HG02798 (cell line): ENCODE data around the gene SLN.

Experiments used
- ATAC-seq: cut with Tn5 transposase; IDR thresholded peaks from one replicate; pipeline ENCODE4 v1.9.1; 2021; ENCODE audit warnings: mild to moderate bottlenecking; ENCODE audit not compliant: unreplicated experiment, poor library complexity

Gene SLN

GRCh38 chr11:107689317-107690202 is 22.3 kb downstream of the SLN start:
- peak; percentile 83 for ATAC-seq

- ATAC-seq: no peak
Observed at GRCh38 chr11:107688322-107688918, 23.4 kb downstream of the SLN start.

- ATAC-seq: no peak
Observed at GRCh38 chr11:107683807-107684206, 28.0 kb downstream of the SLN start.

GRCh38 chr11:107683061-107683460 is 28.8 kb downstream of the SLN start:
- ATAC-seq: no peak

- no peak for ATAC-seq
Observed at GRCh38 chr11:107682572-107682971, 29.3 kb downstream of the SLN start.

GRCh38 chr11:107682171-107682570 is 29.7 kb downstream of the SLN start:
- ATAC-seq: no peak

- no peak for ATAC-seq
Observed at GRCh38 chr11:107679255-107680024, 32.4 kb downstream of the SLN start.

GRCh38 chr11:107678632-107678971 is 33.3 kb downstream of the SLN start:
- ATAC-seq: no peak

GRCh38 chr11:107677924-107678631 is 33.8 kb downstream of the SLN start:
- no peak for ATAC-seq

GRCh38 chr11:107676336-107677057 is 35.4 kb downstream of the SLN start:
- peak; percentile 43 for ATAC-seq

- ATAC-seq: peak; percentile 75
Observed at GRCh38 chr11:107675902-107676301, 36.0 kb downstream of the SLN start.

GRCh38 chr11:107669893-107670601 is 41.8 kb downstream of the SLN start:
- ATAC-seq: no peak

GRCh38 chr11:107669191-107669740 is 42.6 kb downstream of the SLN start:
- ATAC-seq: no peak

- ATAC-seq: no peak
Observed at GRCh38 chr11:107666911-107667613, 44.8 kb downstream of the SLN start.

- no peak for ATAC-seq
Observed at GRCh38 chr11:107665018-107665417, 46.8 kb downstream of the SLN start.

GRCh38 chr11:107661656-107662055 is 50.2 kb downstream of the SLN start:
- ATAC-seq: no peak

- no peak for ATAC-seq
Observed at GRCh38 chr11:107660066-107660465, 51.8 kb downstream of the SLN start.

- no peak for ATAC-seq
Observed at GRCh38 chr11:107659310-107659709, 52.5 kb downstream of the SLN start.
